ENCODE results near the gene SLC6A19. TPM values are rescaled to one million over a fixed set of nuclear protein-coding genes. Genes with fewer than 3 reads are reported as not detected.

The SLC6A19 gene
- total and polyA plus RNA-seq, 9 of the 15 experiments (the other 6 are each of a cell fraction or from before 2014, with no cell fraction given): 0.03 to 1.6 (median 0.59) TPM

GRCh38 chr5:1185629-1186350, 15.6 kb upstream of the SLC6A19 start (continued):
- TF ChIP-seq HMGN3 (IDR thresholded peaks at IDR 0.05; ENCODE audit: borderline replicate concordance, extremely low read depth, insufficient read length, low read depth, low read length) (peak; percentile 95), PTRF (tag; IDR thresholded peaks at IDR 0.05) (no peak), XRCC3 (IDR thresholded peaks at IDR 0.05) (no peak), NUFIP1 (IDR thresholded peaks at IDR 0.05; ENCODE audit: partially characterized antibody) (no peak), NEUROD1 (IDR thresholded peaks at IDR 0.05; ENCODE audit: borderline replicate concordance, low read depth, low read length, partially characterized antibody) (peak; percentile 89), SMARCC2 (IDR thresholded peaks at IDR 0.05; ENCODE audit: low read depth) (peak; percentile 92), ARNT (IDR thresholded peaks at IDR 0.05) (peak in 1 of 2 experiments; percentile 42; a peak in 1 of 4 replicates), YY1 (IDR thresholded peaks at IDR 0.05; ENCODE audit: borderline replicate concordance in 1 of 3, control insufficient read depth in 1 of 3, extremely low read depth in 1 of 3, insufficient read depth in 3 of 3, insufficient read length in 1 of 3, insufficient replicate concordance in 2 of 3, low read depth in 1 of 3, low read length in 2 of 3) (no peak), RAD21 (CRISPR knock-in tag; conservative IDR thresholded peaks at IDR 0.05 in 1 of 2, IDR thresholded peaks at IDR 0.05 in 1 of 2) (peak; percentile 12 to 33; a peak in 3 of 4 replicates), ZNF511 (CRISPR knock-in tag; IDR thresholded peaks at IDR 0.05) (0 out of 2 replicates have a peak, but pooled peaks have one; percentile 30), SMARCB1 (IDR thresholded peaks at IDR 0.05; ENCODE audit: insufficient read length, low read depth) (no peak), ZBED1 (IDR thresholded peaks at IDR 0.05) (peak; percentile 84; the same call in 1 of the 2 replicates), ZNF77 (CRISPR knock-in tag; IDR thresholded peaks at IDR 0.05) (no peak), ZFP36 (IDR thresholded peaks at IDR 0.05; ENCODE audit: low read depth, low read length, partially characterized antibody) (peak; percentile 53)
- TF ChIP-seq, protein P1, sequence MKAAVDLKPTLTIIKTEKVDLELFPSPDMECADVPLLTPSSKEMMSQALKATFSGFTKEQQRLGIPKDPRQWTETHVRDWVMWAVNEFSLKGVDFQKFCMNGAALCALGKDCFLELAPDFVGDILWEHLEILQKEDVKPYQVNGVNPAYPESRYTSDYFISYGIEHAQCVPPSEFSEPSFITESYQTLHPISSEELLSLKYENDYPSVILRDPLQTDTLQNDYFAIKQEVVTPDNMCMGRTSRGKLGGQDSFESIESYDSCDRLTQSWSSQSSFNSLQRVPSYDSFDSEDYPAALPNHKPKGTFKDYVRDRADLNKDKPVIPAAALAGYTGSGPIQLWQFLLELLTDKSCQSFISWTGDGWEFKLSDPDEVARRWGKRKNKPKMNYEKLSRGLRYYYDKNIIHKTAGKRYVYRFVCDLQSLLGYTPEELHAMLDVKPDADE (conservative IDR thresholded peaks at IDR 0.05; ENCODE audit: control insufficient read depth, low read depth, low read length): peak; percentile 80; the same call in 1 of the 2 replicates
- TF ChIP-seq, protein P2, sequence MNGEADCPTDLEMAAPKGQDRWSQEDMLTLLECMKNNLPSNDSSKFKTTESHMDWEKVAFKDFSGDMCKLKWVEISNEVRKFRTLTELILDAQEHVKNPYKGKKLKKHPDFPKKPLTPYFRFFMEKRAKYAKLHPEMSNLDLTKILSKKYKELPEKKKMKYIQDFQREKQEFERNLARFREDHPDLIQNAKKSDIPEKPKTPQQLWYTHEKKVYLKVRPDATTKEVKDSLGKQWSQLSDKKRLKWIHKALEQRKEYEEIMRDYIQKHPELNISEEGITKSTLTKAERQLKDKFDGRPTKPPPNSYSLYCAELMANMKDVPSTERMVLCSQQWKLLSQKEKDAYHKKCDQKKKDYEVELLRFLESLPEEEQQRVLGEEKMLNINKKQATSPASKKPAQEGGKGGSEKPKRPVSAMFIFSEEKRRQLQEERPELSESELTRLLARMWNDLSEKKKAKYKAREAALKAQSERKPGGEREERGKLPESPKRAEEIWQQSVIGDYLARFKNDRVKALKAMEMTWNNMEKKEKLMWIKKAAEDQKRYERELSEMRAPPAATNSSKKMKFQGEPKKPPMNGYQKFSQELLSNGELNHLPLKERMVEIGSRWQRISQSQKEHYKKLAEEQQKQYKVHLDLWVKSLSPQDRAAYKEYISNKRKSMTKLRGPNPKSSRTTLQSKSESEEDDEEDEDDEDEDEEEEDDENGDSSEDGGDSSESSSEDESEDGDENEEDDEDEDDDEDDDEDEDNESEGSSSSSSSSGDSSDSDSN (IDR thresholded peaks at IDR 0.05; ENCODE audit: borderline replicate concordance in 1 of 2, low read depth in 2 of 2, low read length in 2 of 2): peak; percentile 53 to 96; a peak in 3 of 4 replicates
- TF ChIP-seq, protein P3, sequence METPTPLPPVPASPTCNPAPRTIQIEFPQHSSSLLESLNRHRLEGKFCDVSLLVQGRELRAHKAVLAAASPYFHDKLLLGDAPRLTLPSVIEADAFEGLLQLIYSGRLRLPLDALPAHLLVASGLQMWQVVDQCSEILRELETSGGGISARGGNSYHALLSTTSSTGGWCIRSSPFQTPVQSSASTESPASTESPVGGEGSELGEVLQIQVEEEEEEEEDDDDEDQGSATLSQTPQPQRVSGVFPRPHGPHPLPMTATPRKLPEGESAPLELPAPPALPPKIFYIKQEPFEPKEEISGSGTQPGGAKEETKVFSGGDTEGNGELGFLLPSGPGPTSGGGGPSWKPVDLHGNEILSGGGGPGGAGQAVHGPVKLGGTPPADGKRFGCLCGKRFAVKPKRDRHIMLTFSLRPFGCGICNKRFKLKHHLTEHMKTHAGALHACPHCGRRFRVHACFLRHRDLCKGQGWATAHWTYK (CRISPR knock-in tag; IDR thresholded peaks at IDR 0.05): peak; percentile 95
- TF ChIP-seq, protein P4, sequence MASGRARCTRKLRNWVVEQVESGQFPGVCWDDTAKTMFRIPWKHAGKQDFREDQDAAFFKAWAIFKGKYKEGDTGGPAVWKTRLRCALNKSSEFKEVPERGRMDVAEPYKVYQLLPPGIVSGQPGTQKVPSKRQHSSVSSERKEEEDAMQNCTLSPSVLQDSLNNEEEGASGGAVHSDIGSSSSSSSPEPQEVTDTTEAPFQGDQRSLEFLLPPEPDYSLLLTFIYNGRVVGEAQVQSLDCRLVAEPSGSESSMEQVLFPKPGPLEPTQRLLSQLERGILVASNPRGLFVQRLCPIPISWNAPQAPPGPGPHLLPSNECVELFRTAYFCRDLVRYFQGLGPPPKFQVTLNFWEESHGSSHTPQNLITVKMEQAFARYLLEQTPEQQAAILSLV (tag; IDR thresholded peaks at IDR 0.05): 0 out of 2 replicates have a peak, but pooled peaks have one; percentile 11

Data from K562 (cell line).